Loucy (cell line): ENCODE results near the gene TOX3.

Experiments used
- EZH2phosphoT487 ChIP-seq: fragments of 200-600 bp; IDR thresholded peaks from 2 replicates; pipeline ENCODE4 v1.6.1; 2018; ENCODE audit warnings: antibody characterized with exemption, mild to moderate bottlenecking, moderate library complexity, borderline replicate concordance
- TF ChIP-seq, protein P1 (sequence below): fragments of 200-600 bp; sonication (generic); conservative IDR thresholded peaks from 2 replicates; pipeline ENCODE4 v1.5.1; 2014; ENCODE audit warnings: mild to moderate bottlenecking, antibody characterized with exemption, low read length

GRCh38 chr16:52407778-52408177 is 139.2 kb downstream of the TOX3 start:
- TF ChIP-seq, protein P1, sequence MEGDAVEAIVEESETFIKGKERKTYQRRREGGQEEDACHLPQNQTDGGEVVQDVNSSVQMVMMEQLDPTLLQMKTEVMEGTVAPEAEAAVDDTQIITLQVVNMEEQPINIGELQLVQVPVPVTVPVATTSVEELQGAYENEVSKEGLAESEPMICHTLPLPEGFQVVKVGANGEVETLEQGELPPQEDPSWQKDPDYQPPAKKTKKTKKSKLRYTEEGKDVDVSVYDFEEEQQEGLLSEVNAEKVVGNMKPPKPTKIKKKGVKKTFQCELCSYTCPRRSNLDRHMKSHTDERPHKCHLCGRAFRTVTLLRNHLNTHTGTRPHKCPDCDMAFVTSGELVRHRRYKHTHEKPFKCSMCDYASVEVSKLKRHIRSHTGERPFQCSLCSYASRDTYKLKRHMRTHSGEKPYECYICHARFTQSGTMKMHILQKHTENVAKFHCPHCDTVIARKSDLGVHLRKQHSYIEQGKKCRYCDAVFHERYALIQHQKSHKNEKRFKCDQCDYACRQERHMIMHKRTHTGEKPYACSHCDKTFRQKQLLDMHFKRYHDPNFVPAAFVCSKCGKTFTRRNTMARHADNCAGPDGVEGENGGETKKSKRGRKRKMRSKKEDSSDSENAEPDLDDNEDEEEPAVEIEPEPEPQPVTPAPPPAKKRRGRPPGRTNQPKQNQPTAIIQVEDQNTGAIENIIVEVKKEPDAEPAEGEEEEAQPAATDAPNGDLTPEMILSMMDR = no peak
- no peak for TF ChIP-seq EZH2phosphoT487
